H9 (cell line): Measurements from ENCODE around the gene PXN. TPM values are rescaled to one million over a fixed set of nuclear protein-coding genes. Genes with fewer than 3 reads are reported as not detected.

Experiments
- DNase-seq: peaks from one replicate; pipeline ENCODE4 v3.0.0-alpha.2; 2017
- H2AFZ ChIP-seq: one replicate; pipeline ENCODE4 v1.6.1; 2013; ENCODE audit warnings: mild to moderate bottlenecking, low read length, control low read depth, moderate library complexity
- H2AK5ac ChIP-seq: 2 replicates; pipeline ENCODE4 v1.6.1; 2013; ENCODE audit warnings: low read length, control low read depth, mixed read lengths; ENCODE audit not compliant: insufficient read length
- H2BK120ac ChIP-seq: one replicate; pipeline ENCODE4 v1.6.1; 2013; ENCODE audit warnings: low read depth, mild to moderate bottlenecking, low read length, control low read depth, inconsistent platforms; ENCODE audit not compliant: poor library complexity, severe bottlenecking
- H2BK12ac ChIP-seq: 2 replicates; pipeline ENCODE4 v1.6.1; 2013; ENCODE audit warnings: low read length, control low read depth, mixed read lengths, low read depth; ENCODE audit not compliant: insufficient read length
- H2BK15ac ChIP-seq: 2 replicates; pipeline ENCODE4 v1.6.1; 2013; ENCODE audit warnings: low read depth, low read length, control low read depth
- H2BK20ac ChIP-seq: one replicate; pipeline ENCODE4 v1.6.1; 2013; ENCODE audit warnings: low read depth, mild to moderate bottlenecking, low read length, control low read depth, inconsistent platforms; ENCODE audit not compliant: poor library complexity, severe bottlenecking
- H2BK5ac ChIP-seq: 2 replicates; pipeline ENCODE4 v1.6.1; 2013; ENCODE audit warnings: low read length, control low read depth, mixed read lengths; ENCODE audit not compliant: insufficient read length
- H3K14ac ChIP-seq: 2 replicates; pipeline ENCODE4 v1.6.1; 2013; ENCODE audit warnings: low read length, control low read depth; ENCODE audit not compliant: insufficient read depth
- H3K18ac ChIP-seq: 2 replicates; pipeline ENCODE4 v1.6.1; 2013; ENCODE audit warnings: low read depth, mild to moderate bottlenecking, mixed read lengths, low read length, control low read depth; ENCODE audit not compliant: insufficient read length
- H3K23ac ChIP-seq: 2 replicates; pipeline ENCODE4 v1.6.1; 2013; ENCODE audit warnings: low read length, control low read depth, mixed read lengths, low read depth; ENCODE audit not compliant: insufficient read length
- H3K23me2 ChIP-seq: 2 replicates; pipeline ENCODE4 v1.6.1; 2013; ENCODE audit warnings: low read depth, mild to moderate bottlenecking, mixed read lengths, low read length, control low read depth; ENCODE audit not compliant: insufficient read length, poor library complexity, severe bottlenecking
- H3K27ac ChIP-seq: 2 replicates; pipeline ENCODE4 v1.5.1; 2013; ENCODE audit warnings: low read length, control low read depth, mixed read lengths, low read depth; ENCODE audit not compliant: insufficient read length
- H3K27me3 ChIP-seq: 2 replicates; pipeline ENCODE4 v1.6.1; 2013; ENCODE audit warnings: low read length, control low read depth, inconsistent platforms; ENCODE audit not compliant: insufficient read depth
- H3K4ac ChIP-seq: 2 replicates; pipeline ENCODE4 v1.6.1; 2013; ENCODE audit warnings: low read depth, mild to moderate bottlenecking, control low read depth, inconsistent platforms, low read length, moderate library complexity
- H3K4me1 ChIP-seq: 2 replicates; pipeline ENCODE4 v1.6.1; 2013; ENCODE audit warnings: low read length, control low read depth, inconsistent platforms; ENCODE audit not compliant: insufficient read depth
- H3K4me2 ChIP-seq: 2 replicates; pipeline ENCODE4 v1.6.1; 2013; ENCODE audit warnings: low read length, control low read depth, mixed read lengths; ENCODE audit not compliant: insufficient read length, insufficient read depth
- H3K56ac ChIP-seq: 2 replicates; pipeline ENCODE4 v1.6.1; 2013; ENCODE audit warnings: low read depth, mild to moderate bottlenecking, mixed read lengths, low read length, control low read depth; ENCODE audit not compliant: insufficient read length
- H3K79me1 ChIP-seq: 2 replicates; pipeline ENCODE4 v1.6.1; 2013; ENCODE audit warnings: low read depth, mild to moderate bottlenecking, moderate library complexity, low read length, control low read depth, inconsistent platforms; ENCODE audit not compliant: insufficient read depth, poor library complexity, severe bottlenecking
- H3K79me2 ChIP-seq: 2 replicates; pipeline ENCODE4 v1.6.1; 2013; ENCODE audit warnings: low read length, control low read depth, inconsistent platforms; ENCODE audit not compliant: insufficient read depth
- H3K9ac ChIP-seq: 2 replicates; pipeline ENCODE4 v1.6.1; 2013; ENCODE audit warnings: low read length, control low read depth, mixed read lengths; ENCODE audit not compliant: insufficient read length; ENCODE audit errors: extremely low read depth
- H3K9me3 ChIP-seq: one replicate; pipeline ENCODE4 v1.6.1; 2013; ENCODE audit warnings: low read depth, low read length, inconsistent platforms; ENCODE audit not compliant: control insufficient read depth
- H3T11ph ChIP-seq: one replicate; pipeline ENCODE4 v1.6.1; 2013; ENCODE audit warnings: mild to moderate bottlenecking, low read length, control low read depth, inconsistent platforms
- H4K20me1 ChIP-seq: one replicate; pipeline ENCODE4 v1.6.1; 2013; ENCODE audit not compliant: control insufficient read depth, insufficient read length, insufficient read depth
- H4K5ac ChIP-seq: 2 replicates; pipeline ENCODE4 v1.6.1; 2013; ENCODE audit warnings: low read depth, mild to moderate bottlenecking, mixed read lengths, low read length, control low read depth; ENCODE audit not compliant: insufficient read length
- H4K8ac ChIP-seq: replicated peaks from 2 replicates; pipeline ENCODE4 v1.6.1; 2013; ENCODE audit warnings: low read length, control low read depth, mixed read lengths, low read depth; ENCODE audit not compliant: insufficient read length
- H4K91ac ChIP-seq: 2 replicates; pipeline ENCODE4 v1.6.1; 2013; ENCODE audit warnings: low read depth, mild to moderate bottlenecking, moderate library complexity, mixed read lengths, low read length, control low read depth; ENCODE audit not compliant: insufficient read length
- H3K27ac Mint-ChIP-seq, 3 experiments: 2 replicates in 2 of 3; 3 replicates in 1 of 3; pipeline ENCODE4 v1.8.0; 2020 to 2021; ENCODE audit warnings: mixed read lengths in 3 of 3, mild to moderate bottlenecking in 1 of 3, moderate library complexity in 1 of 3
- H3K27me3 Mint-ChIP-seq: 2 replicates; pipeline ENCODE4 v1.8.0; 2021; ENCODE audit warnings: low read depth, mild to moderate bottlenecking, moderate library complexity, mixed read lengths
- H3K36me3 Mint-ChIP-seq, 3 experiments: 2 replicates in 2 of 3; 3 replicates in 1 of 3; pipeline ENCODE4 v1.8.0; 2020 to 2021; ENCODE audit warnings: low read depth in 3 of 3, mixed read lengths in 3 of 3; ENCODE audit not compliant: insufficient read depth in 1 of 3
- H3K4me1 Mint-ChIP-seq, 2 experiments: 2 replicates each; pipeline ENCODE4 v1.8.0; 2020; ENCODE audit warnings: mixed read lengths in 2 of 2
- H3K4me3 Mint-ChIP-seq, 2 experiments: 2 replicates in 1 of 2; 3 replicates in 1 of 2; pipeline ENCODE4 v1.8.0; 2020 to 2021; ENCODE audit warnings: mild to moderate bottlenecking in 2 of 2, mixed read lengths in 2 of 2, moderate library complexity in 1 of 2
- H3K9me3 Mint-ChIP-seq, 2 experiments: 2 replicates in 1 of 2; 3 replicates in 1 of 2; pipeline ENCODE4 v1.8.0; 2020; ENCODE audit warnings: mild to moderate bottlenecking in 2 of 2, mixed read lengths in 2 of 2, moderate library complexity in 1 of 2
- CTCF ChIP-seq: fragments of 200-600 bp; sonication (generic); conservative IDR thresholded peaks from 3 replicates; pipeline ENCODE4 v1.8.0; 2021; ENCODE audit warnings: antibody characterized with exemption, mild to moderate bottlenecking
- WGBS: extraction: QIAGEN DNeasy Blood & Tissue Kit; methylation state at CpG from one replicate; pipeline ENCODE4 v1.1.7; 2013; ENCODE audit warnings: missing lambda C conversion rate, low lambda C conversion rate, mixed read lengths; ENCODE audit not compliant: insufficient read length; ENCODE audit errors: extremely low coverage; 5-methylcytosine and 5-hydroxymethylcytosine counted together
- total RNA-seq: library from RNA; stranded (reverse); gene quantifications from 2 replicates; pipeline ENCODE4 v1.2.1, GENCODE V29; 2021

PXN gene
- total RNA-seq, 1 experiment from 2014 or later: 92.8 TPM

GRCh38 chr12:120267736-120268135, 2.2 kb upstream of the PXN start:
- Histone ChIP-seq H2BK120ac (no peak overlapping the region), H3K79me1 (peaks cover 3% of the 10 kb centered on the region), H2BK20ac (no peak overlapping the region), H3K4ac (no peak overlapping the region), H4K20me1 (no peaks in the 10 kb centered on the region), H4K8ac (no peak overlapping the region), H3K56ac (no peak overlapping the region), H3K27me3 (no peaks in the 10 kb centered on the region), H3K4me1 (peaks cover 12% of the 10 kb centered on the region), H3K9ac (no peak overlapping the region), H3K23me2 (peaks cover 8% of the 10 kb centered on the region), H2BK15ac (no peak overlapping the region), H4K91ac (no peak overlapping the region), H4K5ac (no peak overlapping the region), H3T11ph (no peak overlapping the region), H2BK5ac (no peak overlapping the region), H3K23ac (no peak overlapping the region), H2AK5ac (no peak overlapping the region), H3K18ac (no peak overlapping the region), H3K9me3 (no peaks in the 10 kb centered on the region), H2BK12ac (no peak overlapping the region), H3K27ac (no peak overlapping the region), H3K14ac (no peak overlapping the region), H3K79me2 (peaks cover 22% of the 10 kb centered on the region; the same call in 1 of the 2 replicates), H3K4me2 (no peak overlapping the region), H2AFZ (no peak overlapping the region)
- DNase-seq: no peak
- no peaks in the 10 kb centered on the region; a peak in 1 of 5 replicates for H3K9me3 Mint-ChIP-seq
- TF ChIP-seq CTCF: no peak
- H3K4me3 Mint-ChIP-seq: no peak overlapping the region
- peaks cover 0 to 2% (median under 1%) of the 10 kb centered on the region in 3 experiments; a peak in 3 of 7 replicates for H3K36me3 Mint-ChIP-seq
- WGBS: no CpG with 5 or more reads among the region's 4 CpGs
- H3K27me3 Mint-ChIP-seq: no peaks in the 10 kb centered on the region
- H3K4me1 Mint-ChIP-seq: peaks cover 26 to 37% of the 10 kb centered on the region in 2 experiments
- peak overlapping the region in 1 of 3 experiments; percentile 10; a peak in 1 of 7 replicates for H3K27ac Mint-ChIP-seq
